Activated CD4-positive, CD25-positive, alpha-beta regulatory T cell treated with anti-CD3 and anti-CD28 coated beads, Interleukin-2, amount 50 U/mL, for 72 hours (primary cell): Measurements from ENCODE around the gene SETSIP.
"Not testable (repeated sequence)": the region's sequence is repeated elsewhere in the genome, so short reads cannot be mapped to it uniquely, and the experiment has no call there.

Experiments
- DNase-seq: peaks from one replicate; pipeline ENCODE4 v3.0.0; 2021

Gene SETSIP

DNA sequence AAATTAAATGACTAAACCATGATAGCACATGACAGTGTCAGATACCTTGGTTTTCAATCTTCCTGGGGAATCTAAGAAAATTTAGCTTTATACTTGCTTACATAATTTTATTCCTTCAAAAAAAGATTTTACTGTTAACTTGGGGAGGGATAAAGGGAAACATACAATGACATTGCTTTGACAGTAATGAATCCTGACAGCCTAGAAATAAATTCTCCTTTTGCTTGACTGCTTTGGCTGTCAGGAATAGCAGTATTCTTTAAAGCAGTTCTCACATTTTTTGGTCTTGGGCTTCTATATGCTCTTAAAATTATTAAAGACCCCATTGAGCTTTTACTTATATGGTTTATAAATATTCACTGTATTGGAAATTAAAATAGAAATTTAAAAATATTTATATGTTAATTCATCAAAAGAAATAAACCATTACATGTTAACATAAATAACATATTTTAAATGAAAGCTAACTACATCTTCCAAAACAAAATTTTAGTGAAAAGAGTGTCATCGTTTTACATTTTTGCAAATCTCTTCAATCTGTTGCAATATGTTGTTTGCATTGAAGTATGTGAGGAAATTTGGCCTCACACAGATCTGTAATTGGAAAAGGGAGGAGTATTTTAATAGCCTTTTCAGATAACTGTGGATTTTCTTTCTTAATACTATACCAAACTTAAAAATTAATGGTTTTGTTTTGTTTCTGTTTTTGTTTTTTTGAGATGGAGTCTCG, 29.3 kb downstream of the SETSIP start:
- no peak for DNase-seq

DNA sequence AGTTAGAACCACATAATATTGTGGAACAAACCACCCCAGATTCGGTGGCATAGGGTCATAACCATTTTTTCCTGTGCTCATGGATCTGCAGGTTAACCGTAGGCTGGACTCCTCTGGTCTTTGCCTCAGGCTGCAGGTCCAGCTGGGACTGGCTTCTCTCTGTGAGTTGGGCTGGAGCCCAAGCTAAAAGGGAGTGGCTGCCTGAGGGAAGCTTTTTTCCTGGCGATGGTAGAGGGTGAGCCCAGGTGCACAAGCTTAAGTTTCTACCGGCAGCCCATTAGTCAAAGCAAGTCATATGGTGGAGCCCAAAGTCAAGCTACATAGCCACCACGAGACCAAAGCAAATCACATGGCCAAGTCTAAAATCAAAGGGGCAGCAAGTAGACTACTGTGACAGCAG, 31.6 kb downstream of the SETSIP start:
- DNase-seq: no peak

DNA sequence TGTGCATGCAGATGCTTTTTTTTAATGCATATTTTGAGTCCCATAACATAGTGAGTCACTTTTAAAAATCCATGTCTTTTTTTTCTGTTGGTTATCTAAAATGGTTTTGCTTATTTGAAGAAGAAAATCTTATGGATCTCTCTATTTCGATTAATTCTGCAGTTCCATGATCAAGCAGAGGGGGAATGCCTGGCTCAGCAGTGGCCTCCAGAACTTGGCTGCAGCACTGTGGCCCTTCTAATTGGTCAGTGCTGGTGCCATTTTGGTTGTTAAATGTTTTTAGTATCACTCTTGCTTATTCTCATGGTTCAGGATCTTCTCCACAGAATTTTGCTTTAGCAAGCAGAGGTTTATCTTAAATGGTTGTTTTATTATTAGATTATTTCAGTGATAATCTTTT, 34.2 kb downstream of the SETSIP start:
- DNase-seq: no peak

DNA sequence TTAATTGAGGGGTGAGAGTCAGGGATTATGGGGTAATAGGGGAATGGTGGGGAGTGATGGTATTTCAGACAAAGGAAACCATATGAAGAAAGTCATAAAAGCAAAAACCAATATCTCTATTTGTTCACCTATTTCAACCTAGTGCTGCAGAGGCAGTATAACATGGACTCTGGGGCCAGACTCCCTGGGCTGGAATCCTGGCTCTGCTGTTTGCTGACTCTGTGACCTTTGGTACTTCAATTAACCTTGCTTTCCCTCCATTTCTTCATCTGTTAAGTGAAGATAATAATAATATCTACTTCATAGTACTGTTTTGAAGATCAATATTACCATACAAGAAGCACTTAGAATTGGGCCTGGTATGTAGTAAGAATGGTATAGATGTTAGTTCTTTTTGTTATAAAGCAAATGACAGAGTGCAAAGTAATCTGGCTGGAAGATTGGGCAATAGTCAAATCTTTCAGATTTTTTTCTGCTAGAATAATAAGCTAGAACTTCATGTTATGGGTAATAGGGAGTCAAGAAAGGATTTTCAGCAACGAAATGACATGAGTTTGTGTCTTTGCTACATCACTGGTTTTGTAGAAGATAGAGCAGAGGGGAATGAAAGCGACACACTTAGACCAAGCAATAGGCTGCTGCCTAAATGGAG, 36.4 kb downstream of the SETSIP start:
- DNase-seq: no peak

DNA sequence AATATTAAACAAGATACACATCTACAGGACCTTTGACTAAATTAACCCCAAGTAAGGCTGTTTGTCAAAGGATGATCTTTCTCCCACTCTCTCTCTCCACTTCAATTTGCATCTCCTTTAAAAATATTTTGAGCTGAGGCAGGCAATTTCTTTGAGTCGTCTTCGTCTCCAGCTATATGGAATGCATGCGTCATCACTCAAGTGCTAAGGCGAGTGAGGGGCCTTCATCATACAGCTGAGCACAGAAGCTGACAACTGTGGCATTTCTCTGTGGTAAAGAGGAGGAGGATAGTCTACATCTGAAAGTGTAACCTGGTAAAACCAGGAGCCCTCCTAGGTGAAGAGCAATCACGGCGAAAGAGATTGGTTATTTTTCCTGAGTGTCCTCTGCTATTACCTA, 37.8 kb downstream of the SETSIP start:
- no peak for DNase-seq

DNA sequence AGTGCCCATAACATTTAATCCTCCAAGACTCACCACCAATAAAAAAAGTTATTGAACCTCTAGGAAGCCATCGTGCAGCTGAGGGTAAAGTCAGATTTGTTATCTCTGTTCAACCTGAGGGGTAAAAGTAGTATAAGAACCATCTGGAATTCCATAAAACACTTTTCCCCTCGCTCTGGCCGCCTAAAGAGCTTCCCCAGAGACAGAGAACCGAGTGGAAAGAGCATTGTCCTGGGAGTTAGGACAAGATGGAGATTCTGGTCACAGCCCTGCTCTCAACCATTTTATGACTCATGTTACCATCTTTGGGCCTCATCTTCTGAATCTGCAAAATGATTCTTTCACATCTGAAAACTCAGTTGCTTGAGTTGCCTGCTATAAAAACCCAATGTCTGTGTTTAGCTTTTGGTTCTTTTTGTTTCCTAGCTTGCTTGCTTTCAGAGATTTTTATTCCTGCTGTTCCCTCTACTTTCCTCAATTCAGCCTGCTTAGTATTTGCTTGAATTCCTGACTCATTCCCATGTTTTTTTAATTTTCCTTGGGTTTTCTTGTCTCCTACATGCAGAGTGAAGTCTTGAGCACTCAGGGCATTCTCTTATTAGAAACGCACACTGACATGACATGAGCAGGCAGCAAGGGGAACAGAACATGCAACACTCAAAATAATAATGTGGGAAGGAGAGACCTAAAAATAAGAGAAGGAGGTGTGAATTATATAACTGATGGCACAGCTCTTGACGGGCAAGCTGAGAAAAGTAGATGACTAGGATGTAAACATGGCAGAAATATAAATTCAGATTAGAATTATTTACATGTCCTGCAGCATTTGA, 43.7 kb downstream of the SETSIP start:
- no peak for DNase-seq

DNA sequence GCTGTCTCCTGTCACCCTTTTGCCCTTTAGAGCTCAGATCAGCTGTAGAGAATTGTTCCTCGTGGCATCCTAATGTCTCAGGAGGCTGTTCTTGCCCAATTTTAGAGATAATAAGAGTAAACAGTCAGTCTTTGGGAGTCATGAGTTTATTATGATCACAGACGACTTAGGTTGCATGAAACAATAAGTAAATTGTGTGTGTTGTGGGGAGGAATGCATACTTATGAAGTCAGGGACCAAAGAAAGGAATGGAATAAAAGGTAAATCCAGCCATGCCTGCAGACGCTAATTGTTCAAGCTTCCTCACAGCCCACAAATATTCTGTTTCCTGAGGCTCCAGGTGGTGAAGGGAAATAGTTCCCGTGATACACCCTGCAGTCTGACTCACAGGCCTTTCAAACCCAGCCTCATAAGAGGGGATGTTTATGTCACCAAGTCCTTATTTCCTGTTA, 44.5 kb downstream of the SETSIP start:
- DNase-seq: no peak

DNA sequence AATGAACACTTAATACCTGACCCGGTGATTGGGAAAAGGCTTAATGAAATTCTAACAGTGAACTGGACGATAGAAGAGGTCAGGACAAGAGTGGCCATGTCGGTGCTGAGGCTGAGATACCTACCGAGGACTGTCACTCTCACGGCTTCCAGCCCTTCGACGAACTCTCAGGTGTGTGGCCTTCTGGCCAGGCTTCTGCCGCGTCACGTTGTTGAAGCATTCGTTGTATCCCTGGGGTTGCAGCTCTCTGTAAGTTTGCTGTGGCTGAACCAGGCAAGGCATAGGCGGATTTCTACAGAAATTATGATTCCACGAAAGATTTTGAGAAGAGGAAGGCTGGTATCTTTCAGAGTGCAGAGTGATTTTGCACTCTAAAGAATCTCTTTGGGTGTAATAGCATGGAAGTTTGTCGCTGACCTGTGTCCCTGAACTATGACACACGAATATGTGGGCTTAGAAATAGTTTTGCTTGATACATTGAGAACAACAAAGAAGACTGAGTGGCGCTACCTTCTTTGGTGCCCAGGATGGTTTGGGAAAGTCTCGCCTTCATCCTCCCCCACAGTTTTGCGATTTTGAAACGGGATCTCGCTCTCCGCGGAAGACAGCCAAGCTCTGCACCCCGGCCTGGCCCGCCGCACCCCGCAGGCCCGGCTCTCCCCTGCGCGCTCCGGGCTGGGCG, 45.8 kb downstream of the SETSIP start:
- DNase-seq: no peak

DNA sequence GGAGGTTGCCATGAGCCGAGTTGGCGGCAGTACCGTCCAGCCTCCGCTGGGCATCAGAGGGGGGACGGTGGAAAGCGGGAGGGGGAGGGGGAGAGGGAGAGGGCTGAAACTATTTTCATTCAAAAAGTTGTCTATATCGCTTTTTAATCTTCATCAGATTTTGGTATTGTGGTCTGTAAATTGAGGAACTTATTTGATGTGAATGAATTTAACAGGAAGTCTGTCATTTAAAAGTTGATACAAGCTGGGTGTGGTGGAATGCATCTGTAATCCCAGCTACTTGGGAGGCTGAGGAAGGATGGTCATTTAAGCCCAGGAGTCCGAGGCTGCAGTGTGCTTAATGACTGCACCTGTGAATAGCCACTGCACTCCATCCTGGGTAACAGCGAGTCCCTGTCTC, 48.4 kb downstream of the SETSIP start:
- DNase-seq: no peak

DNA sequence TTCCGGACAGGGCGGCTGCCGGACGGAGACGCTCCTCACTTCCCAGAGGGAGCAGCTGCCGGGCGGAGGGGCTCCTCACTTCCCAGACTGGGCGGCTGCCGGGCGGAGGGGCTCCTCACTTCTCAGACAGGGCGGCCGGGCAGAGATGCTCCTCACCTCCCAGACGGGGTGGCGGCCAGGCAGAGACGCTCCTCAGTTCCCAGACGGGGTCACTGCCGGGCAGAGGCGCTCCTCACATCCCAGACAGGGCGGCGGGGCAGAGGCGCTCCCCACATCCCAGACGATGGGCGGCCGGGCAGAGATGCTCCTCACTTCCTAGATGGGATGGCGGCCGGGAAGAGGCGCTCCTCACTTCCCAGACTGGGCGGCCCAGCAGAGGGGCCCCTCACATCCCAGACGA, 49.2 kb downstream of the SETSIP start:
- not testable (repeated sequence) for DNase-seq
